Peyer's patch (tissue), 4 donors: ENCODE data around the gene FIGLA.

Experiments
- CTCF ChIP-seq, 6 experiments: fragments of 450-650 bp in 4 of 6; fragments of 200-600 bp in 2 of 6; sonication (generic) in 1 of 6; IDR thresholded peaks; one replicate each; pipeline ENCODE4 v1.5.1; 2017 to 2019; ENCODE audit warnings: antibody characterized with exemption in 6 of 6, mild to moderate bottlenecking in 3 of 6, moderate library complexity in 1 of 6
- POLR2A ChIP-seq, 2 donors: fragments of 450-650 bp; IDR thresholded peaks; one replicate each; pipeline ENCODE4 v1.5.1; 2017; ENCODE audit warnings: antibody characterized with exemption in 2 of 2, mild to moderate bottlenecking in 2 of 2, moderate library complexity in 2 of 2

DNA sequence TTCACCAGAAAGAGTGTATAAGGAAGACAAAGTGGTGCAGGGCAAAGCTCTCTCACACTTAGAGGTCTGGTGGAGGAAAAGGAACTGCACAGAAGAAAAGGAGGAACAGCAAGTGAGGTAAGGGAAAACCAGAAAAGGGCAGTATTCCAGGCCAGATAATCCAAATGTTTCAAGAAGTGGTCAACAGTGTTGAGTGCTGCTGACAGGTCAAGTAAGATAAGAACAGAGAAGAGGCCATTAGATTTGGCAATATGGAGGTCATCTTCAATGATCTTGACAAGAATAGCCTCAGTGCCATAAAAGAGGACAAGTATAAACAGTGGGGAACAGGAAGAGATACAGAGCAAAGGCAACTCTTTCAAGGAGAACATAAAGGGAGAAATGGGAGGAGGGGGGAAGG lies 37.4 kb downstream of the FIGLA start:
- TF ChIP-seq POLR2A (IDR thresholded peaks at IDR 0.05), result no peak
- TF ChIP-seq CTCF (IDR thresholded peaks at IDR 0.05), result no peak
